Heart left ventricle (tissue), 16 donors: Measurements from ENCODE around the gene TASP1. TPM values are rescaled to one million over a fixed set of nuclear protein-coding genes. Genes with fewer than 3 reads are reported as not detected.

Experiments
- ATAC-seq, 4 donors: fragments of 200-7000 bp; cut with Tn5 transposase; one replicate each; pipeline ENCODE4 v1.9.1; 2020 to 2022; ENCODE audit warnings: moderate library complexity in 4 of 4, mild to moderate bottlenecking in 3 of 4, moderate number of reproducible peaks in 1 of 4
- DNase-seq, 5 donors: peaks; one replicate each; pipeline ENCODE4 v3.0.0-alpha.2; 2020
- H3K27ac ChIP-seq, 12 donors: fragments of 200-600 bp; sonication (generic) in 4 of 12; one replicate each; pipeline versions ENCODE4 v1.5.0 to v1.8.0; 2016 to 2022; ENCODE audit warnings: mild to moderate bottlenecking in 2 of 12
- H3K27me3 ChIP-seq, 9 donors: fragments of 200-600 bp; sonication (generic) in 2 of 9; one replicate each; pipeline versions ENCODE4 v1.5.1 to v1.8.0; 2016 to 2022; ENCODE audit warnings: mild to moderate bottlenecking in 3 of 9
- H3K36me3 ChIP-seq, 9 donors: fragments of 200-600 bp; sonication (generic) in 2 of 9; one replicate each; pipeline versions ENCODE4 v1.5.0 to v1.8.0; 2018 to 2022; ENCODE audit warnings: mild to moderate bottlenecking in 2 of 9
- H3K4me1 ChIP-seq, 12 donors: fragments of 200-600 bp; sonication (generic) in 4 of 12; one replicate each; pipeline versions ENCODE4 v1.5.0 to v1.8.0; 2016 to 2022; ENCODE audit warnings: mild to moderate bottlenecking in 3 of 12
- H3K4me3 ChIP-seq, 12 donors: fragments of 200-600 bp; sonication (generic) in 4 of 12; one replicate each; pipeline versions ENCODE4 v1.5.0 to v1.8.0; 2017 to 2022; ENCODE audit warnings: mild to moderate bottlenecking in 9 of 12, moderate library complexity in 4 of 12
- H3K9me3 ChIP-seq, 12 donors: fragments of 200-600 bp; sonication (generic) in 4 of 12; one replicate each; pipeline versions ENCODE4 v1.5.0 to v1.8.0; 2016 to 2022; ENCODE audit warnings: mild to moderate bottlenecking in 1 of 12
- POLR2A ChIP-seq, 2 donors: fragments of 450-650 bp; IDR thresholded peaks; one replicate each; pipeline ENCODE4 v1.6.1; 2017; ENCODE audit warnings: antibody characterized with exemption in 2 of 2, mild to moderate bottlenecking in 2 of 2, moderate library complexity in 2 of 2
- WGBS, 4 donors: extraction: QIAGEN DNeasy Blood & Tissue Kit in 2 of 4; methylation state at CpG; one replicate each; pipeline versions ENCODE4 v1.1.5 to v1.1.7; 2013 to 2018; 5-methylcytosine and 5-hydroxymethylcytosine counted together
- intact Hi-C, 10 donors: fragments of 100-400 bp; cut with DNase I; formaldehyde crosslinking; loops; one replicate each; pipeline versions ENCODE4 v1.11.1 to v1.14.2; 2022
- polyA plus RNA-seq, 2 donors: library from polyadenylated mRNA; stranded (reverse); fragments of 200-250 nt; gene quantifications; one replicate each; pipeline ENCODE4 v1.2.3, GENCODE V29; 2013
- total RNA-seq, 9 donors: library from RNA; depleted of rRNA in 2 of 9; stranded (reverse); fragments of >200 nt in 2 of 9; fragmentation: NEBNext Ultra II Directional in 3 of 9; extraction: Animal tissue kit (Norgen Biotek cat#: 25700) in 3 of 9; gene quantifications; one replicate each; pipeline versions ENCODE4 v1.1.0 to v1.2.4, GENCODE V29; 2016 to 2023
- TF ChIP-seq, protein P1 (sequence below), 12 donors: fragments of 200-600 bp; sonication (generic) in 4 of 12; IDR thresholded peaks; one replicate each; pipeline versions ENCODE4 v1.5.0 to v1.8.0; 2018 to 2022; ENCODE audit warnings: antibody characterized with exemption in 12 of 12, mild to moderate bottlenecking in 5 of 12
- donor health status: ischemic (EF 13 %, LVEDD 7.1; RV severe dilation, severe dysfunction).
- donor health status: healthy with polysubstance abuse.
- donor health status: DM: no; HTN: yes; CAD: no.
- donor health status: DM: no; HTN: no; CAD: no.
- donor health status: ischemic (EF 25% LVEDD 6.9; RV normal size, moderate dysfunction).
- donor health status: ischemic (EF 25% LVEDD 5.7; RV mildly dilated, moderate dysfunction).
- donor health status: healthy.
- donor health status: DM: yes; HTN: yes; CAD: no.
- donor health status: ischemic (EF 35%, LVEDD 5.7; RV mildly dilated, moderate dysfunction).
- donor health status: nonischemic (EF 11% LVEDD 7.7; RV severe dilation, severe dysfunction).
- donor health status: DM: yes; HTN: yes; CAD: no.
- donor health status: PGD.
- donor health status: ischemic (EF 29% LVEDD 5.4; RV normal size, mild dysfunction).
- donor health status: nonischemic (EF 23%, LVEDD 6.1; RV moderate dilation, normal function).

The TASP1 gene
- total and polyA plus RNA-seq, 11 donors = 1.6 to 8.6 (median 5.3) TPM

DNA sequence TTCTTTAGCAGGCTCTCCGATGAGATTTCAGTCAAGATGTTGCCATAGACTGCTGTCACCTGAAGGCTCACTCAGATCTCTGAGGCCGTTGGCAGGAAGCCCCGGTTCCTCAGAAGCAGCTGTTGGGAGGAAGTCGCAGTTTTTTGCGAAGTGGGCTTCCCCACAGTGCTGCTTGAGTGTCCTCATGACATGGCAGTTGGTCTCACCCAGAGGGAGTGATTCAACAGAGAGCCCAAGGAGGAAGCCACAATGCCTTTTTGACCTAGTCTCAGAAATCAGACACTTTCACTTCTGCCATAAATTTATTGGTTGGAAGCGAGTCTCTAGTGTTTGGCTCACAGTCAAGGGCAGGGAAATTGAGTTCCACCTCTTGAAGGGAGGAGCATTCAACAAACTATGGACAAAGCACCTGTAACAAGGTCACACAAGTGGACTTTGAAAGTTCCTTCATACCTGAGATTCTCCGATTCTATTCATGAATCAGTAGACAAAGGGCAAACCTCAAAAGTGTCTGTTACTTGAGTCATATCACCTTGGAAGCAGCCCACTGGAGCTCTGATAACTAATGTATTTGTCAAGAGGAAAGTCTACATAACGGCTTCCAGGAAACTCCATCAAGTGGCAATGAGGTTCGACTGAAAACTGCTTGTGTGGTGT is 208.3 kb downstream of the TASP1 start:
- DNase-seq = no peak
- H3K36me3 ChIP-seq = peaks cover 0 to 23% (median 11%) of the 10 kb centered on the region in 9 donors
- H3K4me3 ChIP-seq = no peak overlapping the region
- WGBS, 4 donors = 84 to 94% (median 89%) methylated on average over 9 of the region's 9 CpGs
- H3K9me3 ChIP-seq = no peaks in the 10 kb centered on the region
- intact Hi-C loops = no loop called here
- TF ChIP-seq, protein P1, sequence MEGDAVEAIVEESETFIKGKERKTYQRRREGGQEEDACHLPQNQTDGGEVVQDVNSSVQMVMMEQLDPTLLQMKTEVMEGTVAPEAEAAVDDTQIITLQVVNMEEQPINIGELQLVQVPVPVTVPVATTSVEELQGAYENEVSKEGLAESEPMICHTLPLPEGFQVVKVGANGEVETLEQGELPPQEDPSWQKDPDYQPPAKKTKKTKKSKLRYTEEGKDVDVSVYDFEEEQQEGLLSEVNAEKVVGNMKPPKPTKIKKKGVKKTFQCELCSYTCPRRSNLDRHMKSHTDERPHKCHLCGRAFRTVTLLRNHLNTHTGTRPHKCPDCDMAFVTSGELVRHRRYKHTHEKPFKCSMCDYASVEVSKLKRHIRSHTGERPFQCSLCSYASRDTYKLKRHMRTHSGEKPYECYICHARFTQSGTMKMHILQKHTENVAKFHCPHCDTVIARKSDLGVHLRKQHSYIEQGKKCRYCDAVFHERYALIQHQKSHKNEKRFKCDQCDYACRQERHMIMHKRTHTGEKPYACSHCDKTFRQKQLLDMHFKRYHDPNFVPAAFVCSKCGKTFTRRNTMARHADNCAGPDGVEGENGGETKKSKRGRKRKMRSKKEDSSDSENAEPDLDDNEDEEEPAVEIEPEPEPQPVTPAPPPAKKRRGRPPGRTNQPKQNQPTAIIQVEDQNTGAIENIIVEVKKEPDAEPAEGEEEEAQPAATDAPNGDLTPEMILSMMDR (IDR thresholded peaks at IDR 0.05) = no peak
- TF ChIP-seq POLR2A (IDR thresholded peaks at IDR 0.05) = no peak
- no peak for ATAC-seq
- peaks cover 0 to 4% (median 0%) of the 10 kb centered on the region in 12 donors for H3K4me1 ChIP-seq
- H3K27ac ChIP-seq = no peak overlapping the region
- H3K27me3 ChIP-seq = no peaks in the 10 kb centered on the region

DNA sequence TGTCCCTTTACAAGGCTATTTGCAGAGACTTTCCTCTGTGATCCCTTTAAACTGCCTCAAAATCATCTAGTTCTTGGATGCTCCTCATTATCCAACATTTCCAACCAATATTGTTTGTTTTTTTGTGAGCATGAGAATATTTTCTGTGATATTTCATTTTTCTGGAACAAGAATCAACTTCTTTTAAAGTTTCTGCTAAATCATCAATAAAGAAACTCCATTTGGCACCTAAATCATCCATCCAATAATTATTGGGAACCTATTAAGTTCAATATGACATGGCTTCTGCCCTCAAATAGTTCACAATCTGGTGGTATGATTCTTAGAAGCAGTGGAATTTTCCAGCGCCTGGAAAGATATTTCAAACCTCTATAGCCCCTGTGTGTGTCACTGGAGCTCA is 210.0 kb downstream of the TASP1 start:
- Histone ChIP-seq H3K27me3 (no peaks in the 10 kb centered on the region), H3K4me3 (no peak overlapping the region), H3K9me3 (no peaks in the 10 kb centered on the region), H3K4me1 (peaks cover 0 to 4% (median 0%) of the 10 kb centered on the region in 12 donors), H3K36me3 (peaks cover 0 to 11% (median 0%) of the 10 kb centered on the region in 9 donors), H3K27ac (no peak overlapping the region)
- ATAC-seq = no peak
- 93 to 100% (median 97%) methylated on average over 1 of the region's 1 CpG for WGBS, 4 donors
- intact Hi-C loops = no loop called here
- TF ChIP-seq POLR2A (IDR thresholded peaks at IDR 0.05) = no peak
- TF ChIP-seq, protein P1 (IDR thresholded peaks at IDR 0.05) = no peak
- no peak for DNase-seq

DNA sequence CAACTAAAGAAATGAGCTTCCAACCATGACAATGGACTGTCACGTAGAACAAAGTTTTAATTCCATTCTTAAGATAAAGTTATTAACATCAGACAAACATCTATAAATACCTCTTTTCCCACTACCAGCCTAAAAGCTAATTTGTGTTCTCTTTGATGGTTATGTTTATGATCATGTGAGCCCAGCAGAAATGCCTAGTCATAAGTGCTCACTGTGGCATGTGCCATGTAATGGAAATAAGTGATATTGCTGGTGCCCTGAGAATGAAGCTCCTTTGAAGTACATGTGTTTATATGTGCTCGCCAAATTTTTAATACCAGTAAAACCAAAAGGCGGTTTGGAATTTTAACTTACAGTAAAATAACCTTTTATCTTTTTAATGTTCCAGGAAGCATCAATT is 211.9 kb downstream of the TASP1 start:
- WGBS, 4 donors = 73 to 92% (median 81%) methylated on average over 3 of the region's 3 CpGs

DNA sequence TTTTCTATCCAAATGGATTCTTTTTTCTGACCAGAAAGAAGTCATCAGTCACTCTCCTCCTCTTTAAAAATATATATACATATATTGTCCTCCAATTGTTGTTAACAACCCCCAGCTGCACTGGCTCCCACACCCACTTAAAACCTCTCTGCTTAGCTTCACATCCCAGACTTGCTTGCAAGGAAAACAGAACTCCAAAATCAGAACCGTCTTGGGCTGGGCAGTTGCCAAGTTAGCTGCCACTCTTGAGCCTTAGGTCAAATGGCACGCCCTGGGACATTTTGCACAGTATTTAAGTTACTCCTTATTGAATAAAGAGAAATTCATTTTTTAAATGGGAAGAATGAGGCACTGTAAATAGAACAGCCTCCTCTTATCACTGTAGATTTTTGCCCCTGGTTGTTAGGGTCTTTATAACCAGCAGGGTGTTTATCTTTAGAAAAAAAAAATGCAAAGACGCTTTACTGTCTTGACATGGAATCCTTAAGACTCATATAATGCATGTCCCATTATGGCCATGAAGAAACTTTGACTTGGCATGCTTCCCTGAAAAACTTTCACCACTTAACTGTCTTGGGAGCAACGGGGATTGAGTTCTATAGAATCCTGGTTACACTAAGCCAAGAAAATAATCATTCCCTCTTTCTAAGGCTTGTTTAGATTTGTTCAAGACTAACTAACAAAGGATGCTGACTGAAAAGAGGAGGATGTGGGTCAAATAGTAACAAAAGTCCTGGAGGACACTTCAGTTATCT is 213.2 kb downstream of the TASP1 start:
- Histone ChIP-seq H3K4me1 (peaks cover 0 to 4% (median 0%) of the 10 kb centered on the region in 12 donors), H3K4me3 (no peak overlapping the region), H3K27ac (no peak overlapping the region), H3K9me3 (no peaks in the 10 kb centered on the region), H3K27me3 (no peaks in the 10 kb centered on the region), H3K36me3 (peaks cover 0 to 6% (median 0%) of the 10 kb centered on the region in 9 donors)
- 29 to 45% (median 37%) methylated on average over 4 of the region's 4 CpGs for WGBS, 4 donors
- TF ChIP-seq POLR2A (IDR thresholded peaks at IDR 0.05) = no peak
- TF ChIP-seq, protein P1 (IDR thresholded peaks at IDR 0.05) = no peak
- DNase-seq (no peak), ATAC-seq (no peak)
- intact Hi-C loops = no loop called here

More for the DNA sequence above, 211.9 kb downstream of the TASP1 start:
- Histone ChIP-seq H3K36me3 (peaks cover 0 to 6% (median 0%) of the 10 kb centered on the region in 9 donors), H3K9me3 (no peaks in the 10 kb centered on the region), H3K4me1 (peaks cover 0 to 4% (median 0%) of the 10 kb centered on the region in 12 donors), H3K27ac (no peak overlapping the region), H3K4me3 (no peak overlapping the region), H3K27me3 (no peaks in the 10 kb centered on the region)
- no peak for DNase-seq
- intact Hi-C loops = no loop called here
- peak in 1 of 4 donors; percentile 61 for ATAC-seq
- no peak for TF ChIP-seq POLR2A (IDR thresholded peaks at IDR 0.05)
- TF ChIP-seq, protein P1 (IDR thresholded peaks at IDR 0.05) = no peak
